HT-29 (cell line): ENCODE data around the gene SCRN3. TPM values are rescaled to one million over a fixed set of nuclear protein-coding genes. Genes with fewer than 3 reads are reported as not detected.

Experiments
- total RNA-seq: library from RNA; depleted of rRNA; stranded (reverse); fragments of >200 nt; shearing (Covaris generic); gene quantifications from 2 replicates; pipeline ENCODE4 v1.2.3, GENCODE V29; 2014; rRNA removed

Gene SCRN3
- total RNA-seq, 1 experiment from 2014 or later, result 3.2 TPM

Other genes starting within 250 kb of the SCRN3 start
- gene OLA1, start 147.2 kb upstream of the SCRN3 start, total RNA-seq, result 50.7 and 62.9 TPM in 2 replicates
- not detected in 2 replicates for gene SP9, start 60.8 kb upstream of the SCRN3 start, total RNA-seq
- gene GPR155, start 91.3 kb downstream of the SCRN3 start, total RNA-seq, result not detected in 2 replicates
- not detected in 2 replicates for gene WIPF1, start 202.1 kb downstream of the SCRN3 start, total RNA-seq